Measurements from ENCODE around the gene EPHA6. TPM values are rescaled to one million over a fixed set of nuclear protein-coding genes. Genes with fewer than 3 reads are reported as not detected.

Gene EPHA6
- total RNA-seq, 2 donors from 2014 or later = 0.52 to 2.0 TPM

- 68 to 82% methylated on average over 2 of the region's 2 CpGs for WGBS, 2 donors
- no peak for TF ChIP-seq POLR2A (IDR thresholded peaks at IDR 0.05)
- no peak for TF ChIP-seq CTCF (IDR thresholded peaks at IDR 0.05)
- no peaks in the 10 kb centered on the region for H3K27me3 ChIP-seq
- H3K27ac ChIP-seq = no peak overlapping the region
- intact Hi-C loops (cut with DNase I) = no loop called here
- no peak overlapping the region for H3K4me3 ChIP-seq
- ATAC-seq (no peak), DNase-seq (no peak)
- no peaks in the 10 kb centered on the region for H3K4me1 ChIP-seq
- no peaks in the 10 kb centered on the region for H3K36me3 ChIP-seq (replicated peaks in 1 of 2; ENCODE audit: insufficient read depth in 1 of 2, low read depth in 2 of 2)
- H3K9me3 ChIP-seq = no peaks in the 10 kb centered on the region
Measured at GRCh38 chr3:97692831-97693230, 878.4 kb downstream of the EPHA6 start.

GRCh38 chr3:97694876-97695275 is 880.5 kb downstream of the EPHA6 start:
- ATAC-seq (no peak), DNase-seq (no peak)
- intact Hi-C loops (cut with DNase I) = no loop called here
- no peaks in the 10 kb centered on the region for H3K36me3 ChIP-seq (replicated peaks in 1 of 2; ENCODE audit: insufficient read depth in 1 of 2, low read depth in 2 of 2)
- no peak for TF ChIP-seq CTCF (IDR thresholded peaks at IDR 0.05)
- no peak for TF ChIP-seq POLR2A (IDR thresholded peaks at IDR 0.05)
- H3K27ac ChIP-seq = no peak overlapping the region
- H3K27me3 ChIP-seq = no peaks in the 10 kb centered on the region
- WGBS, 2 donors = 61 to 64% methylated on average over 1 of the region's 1 CpG
- H3K9me3 ChIP-seq = no peaks in the 10 kb centered on the region
- no peak overlapping the region for H3K4me3 ChIP-seq
- H3K4me1 ChIP-seq = no peaks in the 10 kb centered on the region

GRCh38 chr3:97698691-97699090 is 884.3 kb downstream of the EPHA6 start:
- Histone ChIP-seq H3K27ac (no peak overlapping the region), H3K4me3 (no peak overlapping the region), H3K27me3 (no peaks in the 10 kb centered on the region), H3K4me1 (no peaks in the 10 kb centered on the region), H3K9me3 (no peaks in the 10 kb centered on the region), H3K36me3 (replicated peaks in 1 of 2; ENCODE audit: insufficient read depth in 1 of 2, low read depth in 2 of 2) (no peaks in the 10 kb centered on the region)
- intact Hi-C loops (cut with DNase I) = no loop called here
- ATAC-seq (no peak), DNase-seq (no peak)
- no peak for TF ChIP-seq CTCF (IDR thresholded peaks at IDR 0.05)
- no peak for TF ChIP-seq POLR2A (IDR thresholded peaks at IDR 0.05)
- WGBS, 2 donors = 38 to 42% methylated on average over 5 of the region's 5 CpGs

- H3K9me3 ChIP-seq = no peaks in the 10 kb centered on the region
- ATAC-seq = no peak
- no peak overlapping the region for H3K4me3 ChIP-seq
- 78 to 79% methylated on average over 2 of the region's 2 CpGs for WGBS, 2 donors
- no peaks in the 10 kb centered on the region for H3K36me3 ChIP-seq (replicated peaks in 1 of 2; ENCODE audit: insufficient read depth in 1 of 2, low read depth in 2 of 2)
- TF ChIP-seq CTCF (IDR thresholded peaks at IDR 0.05) = no peak
- TF ChIP-seq POLR2A (IDR thresholded peaks at IDR 0.05) = no peak
- H3K27me3 ChIP-seq = no peaks in the 10 kb centered on the region
- intact Hi-C loops (cut with DNase I) = no loop called here
- H3K27ac ChIP-seq = no peak overlapping the region
- no peak for DNase-seq
- no peaks in the 10 kb centered on the region for H3K4me1 ChIP-seq
Measured at GRCh38 chr3:97699889-97700288, 885.5 kb downstream of the EPHA6 start.

GRCh38 chr3:97705764-97706163 is 891.4 kb downstream of the EPHA6 start:
- Histone ChIP-seq H3K4me3 (no peak overlapping the region), H3K36me3 (replicated peaks in 1 of 2; ENCODE audit: insufficient read depth in 1 of 2, low read depth in 2 of 2) (no peaks in the 10 kb centered on the region), H3K27me3 (no peaks in the 10 kb centered on the region), H3K4me1 (no peaks in the 10 kb centered on the region), H3K9me3 (no peaks in the 10 kb centered on the region), H3K27ac (no peak overlapping the region)
- WGBS, 2 donors = 82 to 90% methylated on average over 2 of the region's 2 CpGs
- ATAC-seq (no peak), DNase-seq (no peak)
- intact Hi-C loops (cut with DNase I) = no loop called here
- TF ChIP-seq CTCF (IDR thresholded peaks at IDR 0.05) (no peak), POLR2A (IDR thresholded peaks at IDR 0.05) (no peak)
